ENCODE data around the gene EPG5.

DNA sequence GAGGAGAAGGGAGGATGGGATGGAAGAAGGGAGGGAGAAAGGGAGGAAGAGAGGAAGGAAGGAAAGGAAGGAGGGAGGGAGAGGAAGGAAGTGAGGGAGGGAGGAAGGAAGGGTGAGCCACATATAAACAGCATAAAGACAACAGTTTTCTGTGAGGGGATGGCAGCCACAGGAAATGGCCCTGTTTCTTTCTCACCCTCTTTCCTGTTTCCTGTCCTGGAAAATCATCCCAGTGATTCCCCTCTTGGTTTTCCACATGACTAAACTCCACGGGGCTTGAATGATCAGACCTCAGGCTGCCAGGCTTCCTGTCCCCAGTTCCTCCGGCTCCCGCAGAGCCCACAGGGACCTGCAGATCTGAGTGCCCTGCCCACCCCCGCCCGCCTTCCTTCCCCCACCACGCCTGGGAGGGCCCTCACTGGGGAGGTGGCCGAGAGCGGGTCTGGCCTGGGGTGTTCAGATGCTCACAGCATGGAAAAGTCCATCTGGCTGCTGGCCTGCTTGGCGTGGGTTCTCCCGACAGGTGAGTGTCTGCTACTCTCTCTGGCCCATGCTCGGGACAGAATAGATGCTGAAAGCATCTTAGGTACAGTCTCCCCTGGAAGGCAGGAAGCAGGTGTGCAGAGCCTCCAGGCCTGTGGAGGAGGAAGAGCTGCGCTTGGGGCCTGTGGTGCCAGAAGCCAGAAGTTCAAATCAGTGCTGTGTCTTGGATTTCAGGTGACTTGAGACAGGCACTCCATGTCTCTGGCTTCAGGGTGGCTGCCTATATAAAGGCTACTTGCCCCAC is 141.7 kb downstream of the EPG5 start, which contains the start of gene SIGLEC15:
- no peak for TF ChIP-seq CTCF (IDR thresholded peaks at IDR 0.05 in 4 of 5, conservative IDR thresholded peaks at IDR 0.05 in 1 of 5)
- no peak for TF ChIP-seq POLR2A (IDR thresholded peaks at IDR 0.05)
